GM19238 (cell line): Measurements from ENCODE around the gene NPIPB13.
"Not testable (repeated sequence)": the region's sequence is repeated elsewhere in the genome, so short reads cannot be mapped to it uniquely, and the experiment has no call there.

Experiments
- DNase-seq: peaks from one replicate; pipeline ENCODE4 v3.0.0; 2011; ENCODE audit warnings: low spot score; ENCODE audit not compliant: insufficient read length

The NPIPB13 gene

DNA sequence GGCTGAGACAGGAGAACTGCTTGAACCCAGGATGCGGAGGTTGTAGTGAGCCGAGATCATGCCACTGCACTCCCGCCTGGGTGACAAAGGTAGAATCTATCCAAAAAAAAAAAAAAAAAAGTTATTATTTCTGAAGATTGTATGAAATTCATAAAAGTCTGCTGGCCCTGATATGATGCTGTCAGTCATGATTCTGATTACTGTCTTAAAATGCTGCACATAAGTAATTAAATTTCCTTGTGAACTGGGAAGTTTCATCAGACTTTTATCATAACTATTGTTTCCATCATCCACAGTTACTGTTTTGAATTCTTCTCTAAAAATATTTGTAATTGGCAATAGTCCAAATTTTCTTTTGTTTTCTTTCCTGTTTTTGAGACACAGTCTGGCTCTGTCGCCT is at the start of gene NPIPB13:
NPIPB13 (minus strand) TSS at position 101 of the 400 bp plus-strand sequence. CDS start 2,906 bp downstream, outside the sequence.
- DNase-seq, result not testable (repeated sequence)

DNA sequence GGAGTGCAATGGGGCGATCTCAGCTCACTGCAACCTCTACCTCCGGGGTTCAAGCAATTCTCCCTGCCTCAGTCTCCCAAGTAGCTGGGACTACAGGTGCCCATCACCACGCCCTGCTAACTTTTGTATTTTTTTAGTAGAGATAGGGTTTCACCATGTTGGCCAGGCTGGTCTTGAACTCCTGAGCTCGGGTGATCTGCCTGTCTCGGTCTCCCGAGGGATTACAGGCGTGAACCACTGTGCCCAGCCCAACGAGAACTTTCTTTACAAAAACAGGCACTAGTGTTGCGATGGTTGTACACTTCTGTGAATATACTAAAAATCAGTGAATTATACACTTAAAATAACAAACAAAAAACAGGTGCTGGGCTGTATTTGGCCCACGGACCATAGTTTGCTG is 34.1 kb upstream of the NPIPB13 start:
- not testable (repeated sequence) for DNase-seq

DNA sequence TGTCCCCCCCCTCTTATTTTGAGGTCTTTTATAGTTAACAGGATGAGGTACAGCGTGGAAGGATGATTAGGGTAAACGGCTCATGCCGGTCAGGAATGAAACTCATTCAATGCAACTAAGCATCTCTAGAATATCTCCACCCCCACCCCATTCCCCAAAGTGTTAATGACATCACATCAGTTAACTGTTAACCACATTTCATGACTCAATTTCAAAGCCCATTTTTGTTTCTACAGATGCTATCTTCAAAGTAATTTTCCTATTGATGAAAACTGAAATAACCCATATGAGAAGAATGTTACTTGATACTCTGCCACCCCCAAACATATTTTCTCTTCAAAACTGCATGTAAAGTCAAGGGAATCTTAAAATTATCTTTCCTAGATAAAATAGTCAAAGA is 30.2 kb upstream of the NPIPB13 start:
- not testable (repeated sequence) for DNase-seq

DNA sequence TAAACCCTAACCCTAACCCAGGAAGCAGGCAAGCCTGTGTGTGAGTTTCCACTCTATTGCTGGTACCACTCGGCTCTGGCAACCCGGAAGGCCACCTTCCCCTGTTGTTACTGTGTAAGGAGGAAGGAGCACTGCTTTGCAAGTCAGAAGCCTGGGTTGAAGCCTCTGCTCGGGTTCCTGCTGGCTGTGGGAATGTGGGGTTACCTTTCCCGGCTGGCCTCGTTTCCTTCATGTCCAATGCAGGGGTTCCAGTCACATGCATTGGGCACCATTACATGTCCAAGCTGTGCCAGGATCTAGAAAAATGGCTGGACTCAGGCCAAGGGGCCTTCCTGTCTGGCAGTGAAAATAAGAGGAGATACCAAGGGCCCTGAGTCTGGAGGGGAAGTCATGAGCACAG is 31.2 kb downstream of the NPIPB13 start:
- DNase-seq, result not testable (repeated sequence)

DNA sequence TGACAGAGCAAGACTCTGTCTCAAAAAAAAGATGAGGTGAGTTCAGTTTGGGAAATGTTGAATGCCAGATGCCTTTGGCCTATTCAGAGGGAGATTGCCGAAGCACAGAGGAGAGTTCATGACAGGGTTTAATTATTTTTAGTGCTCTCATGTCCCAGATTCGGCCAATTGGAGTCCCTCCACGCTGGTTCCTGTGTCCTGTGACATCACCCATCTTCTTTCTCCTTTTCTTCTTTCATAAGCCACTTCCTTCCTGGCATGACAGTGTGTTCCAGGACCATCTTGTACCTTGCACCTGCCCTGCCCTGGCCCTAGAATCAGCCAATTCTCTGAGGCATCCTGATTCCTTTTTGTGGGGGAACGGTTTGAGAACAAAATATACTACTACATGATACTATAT is 36.9 kb downstream of the NPIPB13 start:
- DNase-seq, result not testable (repeated sequence)

DNA sequence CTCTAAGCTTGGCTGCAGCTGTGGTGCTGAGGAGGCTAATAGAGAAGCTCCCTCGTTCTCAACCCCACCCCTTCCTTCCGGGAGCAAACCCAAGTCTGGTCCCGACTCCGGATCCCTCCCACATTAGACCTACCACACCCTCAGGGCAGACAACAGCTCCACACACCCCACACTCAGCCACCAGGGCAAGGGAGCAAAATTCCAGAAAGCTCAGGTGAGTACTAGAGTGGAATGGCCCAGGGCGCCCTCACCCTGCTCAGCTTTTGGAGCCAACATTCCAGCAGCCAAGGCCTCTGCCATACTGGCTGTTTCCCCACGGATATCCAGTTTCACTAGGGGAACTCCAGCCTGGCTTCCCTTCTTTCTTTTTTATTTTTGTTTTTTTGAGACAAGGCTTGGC is 39.2 kb downstream of the NPIPB13 start:
- not testable (repeated sequence) for DNase-seq

DNA sequence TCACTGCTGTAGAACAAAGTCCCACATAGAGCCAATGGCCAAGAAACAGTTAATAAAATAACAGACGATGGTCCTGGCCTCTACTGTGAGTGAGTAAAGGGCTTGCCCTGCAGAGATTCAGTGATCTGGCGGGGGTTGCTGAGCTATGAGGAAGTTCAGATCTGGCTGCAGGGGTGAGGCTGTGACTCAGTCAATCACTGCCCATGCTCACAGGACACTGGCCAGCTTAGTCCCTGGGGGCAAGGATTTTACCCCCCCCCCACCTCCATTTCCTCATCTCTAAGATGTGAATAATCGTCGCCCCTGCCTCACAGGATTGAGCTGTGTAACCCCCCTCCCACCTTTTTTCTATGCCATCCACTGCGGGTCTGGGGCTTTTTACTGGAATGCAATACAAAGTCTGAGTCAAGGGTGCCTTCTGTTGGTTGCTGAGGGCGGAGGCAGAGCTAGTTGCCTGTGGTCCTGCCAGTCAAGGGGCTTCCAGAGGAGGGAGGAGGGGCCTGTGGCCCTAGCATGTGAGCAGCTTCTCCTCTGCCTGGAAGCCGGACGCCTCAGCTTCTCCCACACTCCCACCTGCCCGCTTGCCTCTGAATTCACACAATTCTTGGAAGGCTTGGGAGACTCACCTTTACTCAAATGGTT is 41.1 kb downstream of the NPIPB13 start:
- not testable (repeated sequence) for DNase-seq

DNA sequence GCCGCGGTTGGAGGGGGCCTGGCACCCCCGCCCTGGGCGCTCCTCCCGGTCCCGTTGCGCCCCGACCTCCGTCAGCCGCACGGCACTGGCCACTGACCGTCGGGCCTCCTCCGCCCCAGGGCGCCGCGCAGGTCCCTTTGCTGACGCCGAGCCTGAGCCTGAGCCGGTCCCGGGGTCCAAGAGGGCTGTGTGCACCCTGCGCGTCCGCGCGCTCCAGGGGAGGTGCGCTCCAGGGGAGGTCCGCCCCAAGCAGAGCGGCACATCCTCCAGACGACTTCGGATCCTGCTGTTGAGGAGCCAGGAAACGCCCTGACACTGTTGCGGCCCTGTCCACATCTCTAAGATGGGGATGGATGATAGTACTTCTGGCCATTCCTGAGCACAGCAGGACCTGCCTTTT is 42.0 kb downstream of the NPIPB13 start:
- not testable (repeated sequence) for DNase-seq

DNA sequence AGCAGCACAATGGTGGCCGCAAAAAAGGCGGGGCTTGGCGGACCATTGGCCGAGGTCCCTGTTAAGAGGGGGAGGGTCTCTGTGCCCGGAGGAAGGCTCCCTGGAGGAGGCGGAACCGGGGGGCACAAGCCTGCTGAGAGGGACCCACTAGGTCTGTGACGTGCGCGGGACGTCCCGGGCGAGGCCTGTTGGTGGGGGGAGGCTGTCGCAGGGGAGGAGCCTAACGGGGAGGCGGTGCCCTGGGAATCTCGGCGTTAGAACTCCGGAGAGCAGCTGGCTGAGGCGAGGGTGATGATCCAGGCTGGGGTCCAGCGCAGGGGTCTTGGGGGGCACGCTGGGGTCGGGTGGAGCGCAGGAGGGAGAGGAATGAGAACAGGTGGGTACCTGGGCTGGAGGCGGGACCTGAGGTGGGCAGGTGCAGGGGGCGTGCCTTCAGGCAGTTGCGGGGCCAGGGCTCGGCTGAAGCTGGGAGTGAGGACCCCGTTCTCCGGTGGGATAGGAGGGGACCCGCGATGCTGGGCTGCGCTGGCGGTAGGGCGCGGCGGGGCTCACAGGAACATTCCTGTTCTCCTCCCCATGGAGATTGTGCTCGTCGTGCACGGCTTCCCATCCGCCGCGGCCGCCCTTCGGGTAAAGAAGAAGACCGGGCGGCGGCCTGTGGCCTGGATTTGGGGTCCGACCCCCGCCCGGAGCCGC is 42.6 kb downstream of the NPIPB13 start:
- not testable (repeated sequence) for DNase-seq

DNA sequence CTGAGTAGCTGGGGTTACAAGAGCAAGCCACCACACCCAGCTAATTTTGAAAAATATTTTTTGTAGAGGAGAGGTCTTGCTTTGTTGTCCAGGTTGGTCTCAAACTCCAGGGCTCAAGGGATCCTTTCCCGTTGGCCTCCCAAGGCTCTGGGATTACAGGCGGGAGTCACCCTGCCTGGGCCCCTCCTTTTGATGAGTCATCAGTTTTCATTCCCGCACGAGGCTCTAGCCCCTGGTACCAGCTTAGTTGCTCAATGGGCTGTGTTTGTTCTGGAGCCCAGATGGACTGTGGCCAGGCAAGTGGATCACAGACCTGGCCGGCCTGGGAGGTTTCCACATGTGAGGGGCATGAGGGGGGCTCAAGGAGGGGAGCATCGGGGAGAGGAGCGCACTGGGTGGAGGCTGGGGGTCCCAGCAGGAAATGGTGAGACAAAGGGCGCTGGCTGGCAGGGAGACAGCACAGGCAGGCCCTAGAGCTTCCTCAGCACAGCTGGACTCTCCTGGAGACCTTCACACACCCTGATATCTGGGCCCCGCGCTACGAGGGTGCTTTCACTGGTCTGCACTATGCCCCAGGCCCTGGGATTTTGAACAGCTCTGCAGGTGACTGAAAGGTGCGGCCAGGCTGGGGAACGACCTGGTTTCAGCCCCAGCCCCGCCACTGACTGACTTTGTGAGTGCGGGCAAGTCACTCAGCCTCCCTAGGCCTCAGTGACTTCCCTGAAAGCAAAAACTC is 48.5 kb downstream of the NPIPB13 start:
- DNase-seq, result not testable (repeated sequence)

DNA sequence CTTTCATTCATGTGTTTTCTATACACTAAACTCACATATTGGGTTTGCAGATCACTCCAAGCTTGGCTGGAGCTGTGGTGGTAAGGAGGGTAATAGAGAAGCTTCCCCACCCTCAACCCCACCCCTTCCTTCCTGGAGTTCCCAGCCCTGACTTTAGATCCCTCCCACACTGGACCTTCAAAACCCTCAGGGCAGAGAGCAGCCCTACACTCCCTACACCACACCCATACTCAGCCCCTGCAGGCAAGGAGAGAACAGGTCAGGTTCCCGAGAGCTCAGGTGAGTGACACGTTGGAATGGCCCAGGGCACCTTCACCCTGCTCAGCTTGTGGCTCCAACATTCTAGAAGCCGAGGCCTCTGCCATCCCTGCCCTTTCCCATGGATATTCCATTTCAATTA is 49.2 kb downstream of the NPIPB13 start, which contains the start of gene SULT1A3:
SULT1A3 (plus strand) TSS at position 207 of the 400 bp plus-strand sequence. CDS start 1,474 bp downstream, outside the sequence.
- not testable (repeated sequence) for DNase-seq
